Endothelial cell of umbilical vein (primary cell): ENCODE results near the gene CASP5.
"Not testable (repeated sequence)": the region's sequence is repeated elsewhere in the genome, so short reads cannot be mapped to it uniquely, and the experiment has no call there.

Experiments
- CTCF ChIP-seq, 2 donors: IDR thresholded peaks; 1 replicate in 1 of 2; 2 replicates in 1 of 2; pipeline ENCODE4 v1.5.1; 2011; ENCODE audit warnings: low read length in 2 of 2, mild to moderate bottlenecking in 2 of 2, moderate library complexity in 2 of 2, control low read depth in 1 of 2, inconsistent platforms in 1 of 2, low read depth in 1 of 2; ENCODE audit not compliant: insufficient read depth in 1 of 2; ENCODE audit errors: extremely low read depth in 1 of 2
- EZH2 ChIP-seq: IDR thresholded peaks from 2 replicates; pipeline ENCODE4 v1.6.1; 2012; ENCODE audit warnings: borderline replicate concordance, low read depth, mild to moderate bottlenecking, moderate library complexity, low read length, inconsistent platforms; ENCODE audit not compliant: severe bottlenecking
- GATA2 ChIP-seq: IDR thresholded peaks from 2 replicates; pipeline ENCODE4 v1.7.0; 2011; ENCODE audit warnings: low read depth, mild to moderate bottlenecking, moderate library complexity, mixed read lengths, low read length; ENCODE audit not compliant: insufficient read length, insufficient read depth
- MAX ChIP-seq: IDR thresholded peaks from 2 replicates; pipeline ENCODE4 v1.6.1; 2011; ENCODE audit not compliant: insufficient read depth, insufficient read length
- MYC ChIP-seq: IDR thresholded peaks from one replicate; pipeline ENCODE4 v1.6.1; 2011; ENCODE audit warnings: mild to moderate bottlenecking, low read depth, low read length
- POLR2A ChIP-seq: IDR thresholded peaks from 2 replicates; pipeline ENCODE4 v1.6.1; 2012; ENCODE audit warnings: low read depth, mild to moderate bottlenecking, control low read depth, low read length
- POLR2AphosphoS5 ChIP-seq: IDR thresholded peaks from 2 replicates; pipeline ENCODE4 v1.6.1; 2012; ENCODE audit warnings: low read depth, mild to moderate bottlenecking, control low read depth, low read length, moderate library complexity; ENCODE audit not compliant: insufficient read depth

GRCh38 chr11:105072080-105072479 lies 49.1 kb upstream of the CASP5 start:
- TF ChIP-seq POLR2A; CTCF (IDR thresholded peaks at IDR 0.05; ENCODE audit: extremely low read depth in 1 of 2, insufficient read depth in 1 of 2, low read depth in 1 of 2, low read length in 2 of 2); EZH2; MAX; POLR2AphosphoS5; GATA2; MYC: not testable (repeated sequence)
